GM12878 (cell line): Measurements from ENCODE around the gene CLEC5A.

ENCODE experiments used
- CBX3 ChIP-seq: fragments of 200-600 bp; sonication (generic); IDR thresholded peaks from 2 replicates; pipeline ENCODE4 v1.6.1; 2016; ENCODE audit warnings: low read depth, borderline replicate concordance
- POLR2AphosphoS2 ChIP-seq: IDR thresholded peaks from 2 replicates; pipeline ENCODE4 v1.6.1; 2011; ENCODE audit warnings: low read depth, mild to moderate bottlenecking, low read length, improper control_type of control experiment, moderate library complexity

DNA sequence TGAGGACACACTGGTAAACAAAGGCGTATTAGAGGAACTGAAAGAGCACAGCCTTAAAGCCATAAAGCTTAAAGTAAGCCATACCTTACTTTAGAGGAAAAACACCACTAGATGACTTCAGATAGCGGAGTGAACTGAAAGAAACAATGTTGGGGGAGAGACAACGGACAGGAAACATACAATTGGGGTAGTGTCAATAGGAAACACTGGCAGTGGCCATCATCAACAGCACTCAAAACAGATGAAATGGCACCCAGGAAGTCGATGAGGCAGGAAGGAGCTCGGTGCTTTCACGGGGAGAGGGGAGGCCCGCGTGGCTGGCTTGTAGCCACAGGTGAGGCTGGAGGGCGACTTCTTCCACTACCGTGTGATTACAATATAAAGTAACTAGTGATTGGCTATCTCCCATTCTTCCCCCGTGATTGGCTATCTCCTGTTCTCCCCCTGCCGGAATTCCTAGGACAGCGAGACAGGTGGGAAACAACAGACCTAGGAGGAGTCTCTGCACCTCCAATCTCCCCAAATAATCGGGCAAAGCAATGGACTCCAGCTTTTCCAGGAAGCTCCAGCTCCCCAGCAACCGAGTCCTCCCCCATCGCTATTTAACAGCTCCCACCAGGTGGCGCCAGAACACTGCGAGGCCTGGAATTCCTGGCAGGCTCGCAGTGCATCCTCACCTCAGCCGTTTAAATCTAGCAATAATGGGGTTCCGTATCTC lies 29.2 kb upstream of the CLEC5A start:
- TF ChIP-seq POLR2AphosphoS2, result no peak
- TF ChIP-seq CBX3, result no peak
